A549 (cell line): ENCODE measurements around the gene SPATA25. TPM values are rescaled to one million over a fixed set of nuclear protein-coding genes. Genes with fewer than 3 reads are reported as not detected.

Experiments used
- ATAC-seq, 2 experiments: fragments of 200-7000 bp in 1 of 2; fragments of >200 bp in 1 of 2; cut with Nextera tagmentation in 1 of 2; cut with Tn5 transposase in 1 of 2; 3 replicates each; pipeline versions ENCODE4 v1.8.0 to v1.9.1; 2018 to 2020; ENCODE audit warnings: mild to moderate bottlenecking in 1 of 2, moderate library complexity in 1 of 2
- CTCF ChIA-PET: fragments of 300-600 bp; sonication (Branson Sonifier 250); formaldehyde crosslinking; extraction: SDS; loops from one replicate; lab custom pipeline; 2021; ENCODE audit warnings: antibody characterized with exemption, inconsistent platforms; lab: Yijun Ruan, JAX
- POLR2A ChIA-PET: fragments of 350-600 bp; formaldehyde crosslinking; extraction: SDS; loops from one replicate; lab custom pipeline; 2021; ENCODE audit warnings: antibody characterized with exemption, inconsistent platforms; lab: Yijun Ruan, JAX
- DNase-seq, 2 experiments: peaks; one replicate each; pipeline versions ENCODE4 v3.0.0 to v3.0.0-alpha.2; 2011 to 2016; ENCODE audit warnings: low read depth in 1 of 2, low spot score in 1 of 2
- FAIRE-seq: peaks from 2 replicates; lab custom pipeline; 2011; peaks lifted over from hg19 to GRCh38; lab: Jason Lieb, UNC
- H3K27ac ChIP-seq, 2 experiments: fragments of >200 bp; sonication (Bioruptor Twin); formaldehyde crosslinking; 3 replicates each; pipeline ENCODE4 v1.5.1; 2016 to 2017
- H3K4me1 ChIP-seq: fragments of >200 bp; sonication (Bioruptor Twin); formaldehyde crosslinking; 3 replicates; pipeline ENCODE4 v1.6.1; 2016
- H3K4me2 ChIP-seq: fragments of >200 bp; sonication (Bioruptor Twin); formaldehyde crosslinking; 3 replicates; pipeline ENCODE4 v1.6.1; 2016
- H3K4me3 ChIP-seq: fragments of >200 bp; sonication (Bioruptor Twin); formaldehyde crosslinking; 3 replicates; pipeline ENCODE4 v1.5.1; 2016
- H3K9me3 ChIP-seq: fragments of >200 bp; sonication (Bioruptor Twin); formaldehyde crosslinking; 3 replicates; pipeline ENCODE4 v1.6.1; 2016
- BCL3 ChIP-seq: fragments of >200 bp; sonication (Bioruptor Twin); formaldehyde crosslinking; IDR thresholded peaks from 3 replicates; pipeline ENCODE4 v1.6.1; 2016
- BHLHE40 ChIP-seq: IDR thresholded peaks from 2 replicates; pipeline ENCODE4 v1.6.1; 2012; ENCODE audit warnings: low read depth, low read length, inconsistent platforms
- CBX2 ChIP-seq: fragments of 200-600 bp; sonication (generic); IDR thresholded peaks from 2 replicates; pipeline ENCODE4 v1.6.1; 2016; ENCODE audit warnings: low read depth, mild to moderate bottlenecking, borderline replicate concordance
- CBX8 ChIP-seq: fragments of 200-600 bp; sonication (generic); IDR thresholded peaks from 2 replicates; pipeline ENCODE4 v1.6.1; 2016
- CHD2 ChIP-seq: fragments of 150-350 bp; IDR thresholded peaks from 2 replicates; pipeline ENCODE4 v1.6.1; 2014; ENCODE audit warnings: low read length; ENCODE audit not compliant: partially characterized antibody
- CTCF ChIP-seq: fragments of >200 bp; sonication (Bioruptor Twin); formaldehyde crosslinking; IDR thresholded peaks from 3 replicates; pipeline ENCODE4 v1.5.1; 2016
- E2F6 ChIP-seq: IDR thresholded peaks from 2 replicates; pipeline ENCODE4 v1.6.1; 2012; ENCODE audit warnings: low read depth, borderline replicate concordance
- EHMT2 ChIP-seq: fragments of 200-600 bp; sonication (generic); IDR thresholded peaks from 2 replicates; pipeline ENCODE4 v1.6.1; 2016; ENCODE audit warnings: antibody characterized with exemption, low read depth, mild to moderate bottlenecking, moderate library complexity
- ESRRA ChIP-seq: fragments of 150-350 bp; IDR thresholded peaks from 2 replicates; pipeline ENCODE4 v1.6.1; 2014; ENCODE audit warnings: mild to moderate bottlenecking, low read length, borderline replicate concordance
- HMGXB4 ChIP-seq: fragments of 250-450 bp; sonication (Bioruptor Pico); IDR thresholded peaks from 2 replicates; pipeline ENCODE4 v1.5.0; 2021; ENCODE audit warnings: mild to moderate bottlenecking, moderate library complexity, borderline replicate concordance
- HOXA7 ChIP-seq: fragments of 250-450 bp; sonication (Bioruptor Pico); IDR thresholded peaks from 2 replicates; pipeline ENCODE4 v1.5.0; 2020; ENCODE audit warnings: mild to moderate bottlenecking, moderate library complexity
- JUN ChIP-seq, 2 experiments: fragments of >200 bp; sonication (Bioruptor Twin); formaldehyde crosslinking; IDR thresholded peaks; 2 replicates in 1 of 2; 3 replicates in 1 of 2; pipeline ENCODE4 v1.6.1; 2016 to 2017
- MAFK ChIP-seq: fragments of 450-650 bp; IDR thresholded peaks from 2 replicates; pipeline ENCODE4 v1.6.1; 2014; ENCODE audit not compliant: partially characterized antibody
- MAX ChIP-seq: IDR thresholded peaks from 2 replicates; pipeline ENCODE4 v1.6.1; 2012
- NFE2L2 ChIP-seq: fragments of 150-350 bp; conservative IDR thresholded peaks from 2 replicates; pipeline ENCODE4 v1.6.1; 2014; ENCODE audit warnings: low read length
- PBX3 ChIP-seq: IDR thresholded peaks from 2 replicates; pipeline ENCODE4 v1.6.1; 2012
- POLR2A ChIP-seq: IDR thresholded peaks from 2 replicates; pipeline ENCODE4 v1.6.1; 2012; ENCODE audit warnings: mild to moderate bottlenecking, low read length
- POLR2AphosphoS2 ChIP-seq: conservative IDR thresholded peaks from 2 replicates; pipeline ENCODE4 v1.6.1; 2012; ENCODE audit warnings: low read length, improper control_type of control experiment, inconsistent platforms
- RAD21 ChIP-seq, 2 experiments: fragments of >200 bp in 1 of 2; sonication (Bioruptor Twin) in 1 of 2; formaldehyde crosslinking in 1 of 2; IDR thresholded peaks in 1 of 2; conservative IDR thresholded peaks in 1 of 2; 2 replicates in 1 of 2; 3 replicates in 1 of 2; pipeline ENCODE4 v1.6.1; 2012 to 2018; ENCODE audit warnings: inconsistent platforms in 1 of 2
- RARB ChIP-seq: fragments of 250-450 bp; sonication (Bioruptor Pico); IDR thresholded peaks from 2 replicates; pipeline ENCODE4 v1.8.0; 2021; ENCODE audit warnings: mild to moderate bottlenecking, moderate library complexity
- SREBF2 ChIP-seq: fragments of 450-650 bp; IDR thresholded peaks from 2 replicates; pipeline ENCODE4 v1.6.1; 2014; ENCODE audit warnings: mild to moderate bottlenecking, moderate library complexity
- TP53 ChIP-seq: fragments of 250-450 bp; sonication (Bioruptor Pico); IDR thresholded peaks from 2 replicates; pipeline ENCODE4 v1.5.0; 2021; ENCODE audit warnings: mild to moderate bottlenecking, moderate library complexity
- ZNF302 ChIP-seq: fragments of 250-450 bp; sonication (Bioruptor Pico); IDR thresholded peaks from 2 replicates; pipeline ENCODE4 v1.9.0; 2021; ENCODE audit warnings: inconsistent platforms, mild to moderate bottlenecking, moderate library complexity
- ZSCAN20 ChIP-seq: fragments of 250-450 bp; sonication (Bioruptor Pico); IDR thresholded peaks from 2 replicates; pipeline ENCODE4 v1.8.0; 2022; ENCODE audit warnings: mild to moderate bottlenecking, moderate library complexity
- WGBS: methylation state at CpG from one replicate; pipeline ENCODE4 v1.1.6; 2017; ENCODE audit errors: missing lambda C conversion rate; 5-methylcytosine and 5-hydroxymethylcytosine counted together
- polyA plus RNA-seq, 4 experiments: library from polyadenylated mRNA; depleted of rRNA in 3 of 4; stranded (reverse); fragments of >200 nt; fragmentation: RNase III in 1 of 4; extraction: RNeasy Plus Mini Kit Qiagen cat#74134 plus additional on column Dnase treatment in 1 of 4; gene quantifications; 2 replicates in 3 of 4; 3 replicates in 1 of 4; pipeline ENCODE4 v1.2.3, GENCODE V29; 2011 to 2017

Gene SPATA25
- polyA plus RNA-seq, 2 of the 4 experiments (the other 2 are of a cell fraction) = 0.31 to 0.77 TPM

GRCh38 chr20:45917790-45918141 lies 30.3 kb upstream of the SPATA25 start (continued):
- no peak for TF ChIP-seq PBX3
- TF ChIP-seq, all 56 proteins: peak for 0

GRCh38 chr20:45913116-45913515 lies 25.7 kb upstream of the SPATA25 start:
- FAIRE-seq (no peak), DNase-seq (no peak), ATAC-seq (no peak)
- WGBS = 87% methylated on average over 4 of the region's 5 CpGs
- Histone ChIP-seq H3K27ac (no peak overlapping the region), H3K4me3 (no peak overlapping the region), H3K4me2 (no peak overlapping the region), H3K4me1 (peaks cover 11% of the 10 kb centered on the region; the same call in 2 of the 3 replicates), H3K9me3 (no peaks in the 10 kb centered on the region)
- ChIA-PET POLR2A (no interaction called here), CTCF (no interaction called here)
- no peak for TF ChIP-seq EHMT2
- TF ChIP-seq BCL3 = no peak
- TF ChIP-seq RAD21 (conservative IDR thresholded peaks at IDR 0.05 in 1 of 2, IDR thresholded peaks at IDR 0.05 in 1 of 2) = no peak
- no peak for TF ChIP-seq CHD2
- TF ChIP-seq POLR2A = no peak
- TF ChIP-seq NFE2L2 = no peak
- no peak for TF ChIP-seq CTCF
- TF ChIP-seq TP53 = no peak
- no peak for TF ChIP-seq CBX8
- TF ChIP-seq JUN (IDR thresholded peaks at IDR 0.05) = no peak
- no peak for TF ChIP-seq ESRRA
- TF ChIP-seq HOXA7 (CRISPR knock-in tag) = no peak
- TF ChIP-seq MAX = no peak
- TF ChIP-seq CBX2 = no peak
- TF ChIP-seq SREBF2 = no peak

- no peak overlapping the region for H3K4me2 ChIP-seq
- DNase-seq (no peak), FAIRE-seq (no peak), ATAC-seq (no peak)
- WGBS = 83% methylated on average over 4 of the region's 4 CpGs
- H3K27ac ChIP-seq = no peak overlapping the region
- no peak for TF ChIP-seq BHLHE40
- no peak for TF ChIP-seq PBX3
- TF ChIP-seq CBX8 = no peak
- TF ChIP-seq CTCF = no peak
- TF ChIP-seq POLR2AphosphoS2 = no peak
- TF ChIP-seq RARB (CRISPR knock-in tag) = no peak
- TF ChIP-seq ZNF302 (CRISPR knock-in tag) = no peak
- TF ChIP-seq CHD2 = no peak
- no peak for TF ChIP-seq MAFK
- TF ChIP-seq HOXA7 (CRISPR knock-in tag) = no peak
- no peak for TF ChIP-seq EHMT2
- no peak for TF ChIP-seq HMGXB4 (CRISPR knock-in tag)
- no peak for TF ChIP-seq ZSCAN20 (CRISPR knock-in tag)
- TF ChIP-seq E2F6 = no peak
- ChIA-PET CTCF (no interaction called here), POLR2A (interaction anchor here (1.0 kb wide), 1 partner anchor 13 kb away, joined by 4 read pairs; no protein-coding TSS in a partner anchor)
- peaks cover 11% of the 10 kb centered on the region; the same call in 2 of the 3 replicates for H3K4me1 ChIP-seq
- H3K9me3 ChIP-seq = no peaks in the 10 kb centered on the region
- no peak overlapping the region for H3K4me3 ChIP-seq
Observed at GRCh38 chr20:45912344-45912682, 24.9 kb upstream of the SPATA25 start.
